Activated CD8-positive, alpha-beta T cell treated with anti-CD3 and anti-CD28 coated beads for 36 hours (primary cell): ENCODE measurements around the gene NEDD4L. TPM values are rescaled to one million over a fixed set of nuclear protein-coding genes. Genes with fewer than 3 reads are reported as not detected.

ENCODE experiments used
- ATAC-seq: fragments of 200-7000 bp; cut with Tn5 transposase; one replicate; pipeline ENCODE4 v1.10.0; 2021; ENCODE audit warnings: mild to moderate bottlenecking, moderate library complexity
- CTCF ChIA-PET: fragments of 350-600 bp; sonication (Branson Sonifier 250); formaldehyde crosslinking; loops from one replicate; lab custom pipeline; 2021; ENCODE audit warnings: antibody characterized with exemption; lab: Charles Lee
- POLR2A ChIA-PET: fragments of 350-600 bp; sonication (Branson Sonifier 250); formaldehyde crosslinking; loops from one replicate; lab custom pipeline; 2021; ENCODE audit warnings: antibody characterized with exemption; lab: Charles Lee
- DNase-seq: peaks from one replicate; pipeline ENCODE4 v3.0.0-alpha.2; 2020
- H3K27ac Mint-ChIP-seq: one replicate; pipeline ENCODE4 v1.8.0; 2021; ENCODE audit warnings: mild to moderate bottlenecking, mixed read lengths
- H3K27me3 Mint-ChIP-seq: one replicate; pipeline ENCODE4 v1.8.0; 2021; ENCODE audit warnings: mixed read lengths
- H3K36me3 Mint-ChIP-seq: one replicate; pipeline ENCODE4 v1.8.0; 2021; ENCODE audit warnings: low read depth, mixed read lengths
- H3K4me1 Mint-ChIP-seq: one replicate; pipeline ENCODE4 v1.8.0; 2021; ENCODE audit warnings: low read depth, mixed read lengths
- H3K4me3 Mint-ChIP-seq: one replicate; pipeline ENCODE4 v1.8.0; 2021; ENCODE audit warnings: mild to moderate bottlenecking, moderate library complexity, mixed read lengths
- H3K9me3 Mint-ChIP-seq: one replicate; pipeline ENCODE4 v1.8.0; 2021; ENCODE audit warnings: mixed read lengths
- intact Hi-C: fragments of 100-400 bp; cut with micrococcal nuclease; formaldehyde crosslinking; loops from one replicate; pipeline ENCODE4 v1.10.0; 2022
- total RNA-seq, 2 experiments: library from RNA; stranded (reverse); gene quantifications; one replicate each; pipeline ENCODE4 v1.2.3, GENCODE V29; 2021
- TF ChIP-seq, protein P1 (sequence below): fragments of 200-600 bp; IDR thresholded peaks from one replicate; pipeline ENCODE4 v1.8.0; 2022; ENCODE audit warnings: antibody characterized with exemption, mild to moderate bottlenecking

The NEDD4L gene
- total RNA-seq, 2 experiments from 2014 or later, result 7.5 to 8.5 TPM

DNA sequence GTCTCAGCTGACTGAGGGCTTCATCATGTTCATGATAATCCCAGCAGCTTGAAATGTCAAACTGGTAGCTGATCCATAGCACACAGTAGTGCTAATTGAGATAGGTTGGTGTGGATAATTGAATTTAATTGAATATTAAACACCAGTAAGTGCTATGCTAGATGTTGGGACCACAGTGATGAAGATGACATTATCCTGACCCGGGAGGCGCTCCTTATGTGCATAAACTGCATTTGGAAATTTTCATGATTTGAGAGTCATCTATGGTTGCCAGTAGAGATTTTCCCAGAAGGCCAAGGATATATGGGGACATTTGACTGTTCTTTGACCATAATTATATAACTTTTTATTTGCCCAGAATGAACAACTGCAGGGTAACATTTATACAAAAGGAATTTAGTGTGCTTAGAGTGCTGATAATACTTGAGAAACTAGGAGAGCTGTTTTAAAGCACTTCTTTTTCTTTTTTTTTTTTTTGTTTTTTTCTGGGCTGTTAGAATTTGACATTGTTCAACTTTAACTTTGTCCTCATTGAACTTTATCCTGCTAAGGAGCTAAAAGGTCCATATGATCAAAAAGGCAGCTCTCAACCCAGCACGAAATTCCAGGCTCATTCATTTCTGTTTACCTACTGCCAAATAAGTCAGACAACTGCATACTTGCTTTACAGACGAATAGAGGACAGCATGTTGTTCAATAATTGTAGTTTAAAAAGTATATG lies 242.8 kb downstream of the NEDD4L start:
- Mint-ChIP-seq H3K4me3 (no peak overlapping the region), H3K36me3 (no peaks in the 10 kb centered on the region), H3K9me3 (no peaks in the 10 kb centered on the region), H3K27ac (no peak overlapping the region), H3K27me3 (peaks cover 5% of the 10 kb centered on the region), H3K4me1 (no peaks in the 10 kb centered on the region)
- intact Hi-C loops, result no loop called here
- CTCF ChIA-PET, result no interaction called here
- DNase-seq, result no peak
- ATAC-seq, result no peak
- POLR2A ChIA-PET, result no interaction called here
- TF ChIP-seq, protein P1, sequence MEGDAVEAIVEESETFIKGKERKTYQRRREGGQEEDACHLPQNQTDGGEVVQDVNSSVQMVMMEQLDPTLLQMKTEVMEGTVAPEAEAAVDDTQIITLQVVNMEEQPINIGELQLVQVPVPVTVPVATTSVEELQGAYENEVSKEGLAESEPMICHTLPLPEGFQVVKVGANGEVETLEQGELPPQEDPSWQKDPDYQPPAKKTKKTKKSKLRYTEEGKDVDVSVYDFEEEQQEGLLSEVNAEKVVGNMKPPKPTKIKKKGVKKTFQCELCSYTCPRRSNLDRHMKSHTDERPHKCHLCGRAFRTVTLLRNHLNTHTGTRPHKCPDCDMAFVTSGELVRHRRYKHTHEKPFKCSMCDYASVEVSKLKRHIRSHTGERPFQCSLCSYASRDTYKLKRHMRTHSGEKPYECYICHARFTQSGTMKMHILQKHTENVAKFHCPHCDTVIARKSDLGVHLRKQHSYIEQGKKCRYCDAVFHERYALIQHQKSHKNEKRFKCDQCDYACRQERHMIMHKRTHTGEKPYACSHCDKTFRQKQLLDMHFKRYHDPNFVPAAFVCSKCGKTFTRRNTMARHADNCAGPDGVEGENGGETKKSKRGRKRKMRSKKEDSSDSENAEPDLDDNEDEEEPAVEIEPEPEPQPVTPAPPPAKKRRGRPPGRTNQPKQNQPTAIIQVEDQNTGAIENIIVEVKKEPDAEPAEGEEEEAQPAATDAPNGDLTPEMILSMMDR, result no peak

DNA sequence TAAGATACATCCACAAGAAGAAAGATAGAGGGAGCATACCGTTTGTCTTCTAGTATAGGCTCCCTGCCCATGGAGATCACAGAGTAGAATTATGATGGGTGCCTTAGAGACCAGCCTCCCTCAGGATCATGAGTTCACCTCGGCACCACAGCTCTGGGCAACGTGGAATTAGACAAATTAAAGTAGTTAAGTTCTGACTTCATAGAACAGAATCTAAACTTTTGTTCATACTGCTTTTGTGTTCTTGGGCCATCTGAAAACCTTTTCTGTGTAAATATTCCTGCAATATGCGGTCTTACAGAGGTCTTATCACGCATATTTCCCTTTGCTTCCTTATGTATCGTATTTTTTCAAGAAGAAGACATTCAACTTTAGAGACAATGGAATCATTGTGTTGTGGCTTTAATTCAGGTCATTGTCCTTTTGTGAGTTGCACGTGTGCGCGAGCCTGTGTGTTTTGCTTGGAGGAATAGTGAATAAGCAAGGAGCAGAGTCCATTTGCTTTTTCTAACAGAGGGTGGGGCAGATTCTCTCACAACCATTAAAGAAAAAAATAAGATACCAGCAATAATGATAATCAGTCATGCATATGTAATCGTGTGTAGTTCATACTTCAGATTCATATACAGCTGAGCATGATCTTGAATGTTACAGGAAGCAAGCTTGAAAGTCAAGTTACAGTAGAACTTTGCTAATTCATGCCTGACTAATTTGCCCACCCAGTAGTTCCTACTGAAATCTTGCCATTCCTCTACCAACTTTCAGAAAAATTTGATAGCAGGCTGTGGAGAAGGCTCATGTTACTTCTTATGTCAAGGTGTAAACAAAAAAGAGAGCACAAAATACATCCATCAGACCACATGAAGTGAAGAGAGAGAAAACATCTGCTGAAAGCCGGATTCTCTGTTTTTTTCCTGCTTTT lies 243.6 kb downstream of the NEDD4L start:
- intact Hi-C loops, result no loop called here
- no peaks in the 10 kb centered on the region for H3K4me1 Mint-ChIP-seq
- peaks cover 5% of the 10 kb centered on the region for H3K27me3 Mint-ChIP-seq
- DNase-seq, result no peak
- no peak overlapping the region for H3K4me3 Mint-ChIP-seq
- ATAC-seq, result no peak
- ChIA-PET POLR2A (no interaction called here), CTCF (no interaction called here)
- no peaks in the 10 kb centered on the region for H3K9me3 Mint-ChIP-seq
- no peak overlapping the region for H3K27ac Mint-ChIP-seq
- TF ChIP-seq, protein P1, result no peak
- no peaks in the 10 kb centered on the region for H3K36me3 Mint-ChIP-seq

DNA sequence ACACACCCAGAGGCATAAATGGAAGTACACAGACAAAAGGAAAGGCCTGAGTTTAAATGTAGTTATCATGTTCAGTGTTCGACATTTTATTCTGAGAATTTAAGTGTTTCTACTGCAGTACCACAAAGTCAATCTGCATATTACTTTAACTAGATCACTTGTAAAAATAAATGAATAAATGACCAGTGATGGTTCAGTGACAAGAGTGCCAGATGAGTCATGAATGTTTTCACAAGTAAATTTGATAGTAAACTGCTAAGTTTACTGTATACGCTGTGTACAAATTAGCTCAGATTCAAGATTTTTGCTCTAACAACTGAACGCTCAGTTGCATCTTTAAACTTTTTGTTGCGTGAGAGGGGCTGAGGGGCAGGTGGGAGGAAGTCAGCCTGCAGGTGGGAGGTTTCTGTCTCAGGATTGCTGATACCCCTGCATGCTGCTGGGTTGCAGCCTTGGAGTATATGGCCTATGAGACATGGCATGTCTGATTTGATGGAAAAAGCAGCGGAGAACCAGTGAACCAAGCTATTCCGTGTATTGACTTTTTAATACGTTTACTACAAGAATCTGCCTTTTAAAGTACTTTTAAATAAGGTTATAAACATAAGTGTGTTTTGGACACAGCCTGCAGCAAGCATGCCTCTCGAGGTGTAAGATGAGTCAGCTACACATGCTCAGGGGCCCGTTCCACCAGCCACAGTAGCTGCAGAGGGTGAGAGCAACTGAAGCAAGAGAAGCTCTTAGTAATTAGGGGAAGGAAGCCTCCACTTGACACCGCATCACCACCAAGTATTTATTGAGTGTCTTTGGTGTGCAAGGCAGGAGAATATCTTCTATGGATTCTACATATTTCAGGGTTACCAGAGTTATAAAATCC lies 245.1 kb downstream of the NEDD4L start:
- H3K4me1 Mint-ChIP-seq, result no peaks in the 10 kb centered on the region
- POLR2A ChIA-PET, result no interaction called here
- H3K27me3 Mint-ChIP-seq, result peaks cover 4% of the 10 kb centered on the region
- H3K4me3 Mint-ChIP-seq, result no peak overlapping the region
- ATAC-seq (no peak), DNase-seq (peak; percentile 26)
- CTCF ChIA-PET, result interaction anchor here (0.6 kb wide), 1 partner anchor 1285 kb away, joined by 4 read pairs; no protein-coding TSS in a partner anchor
- H3K9me3 Mint-ChIP-seq, result no peaks in the 10 kb centered on the region
- TF ChIP-seq, protein P1, result no peak
- H3K36me3 Mint-ChIP-seq, result no peaks in the 10 kb centered on the region
- no peak overlapping the region for H3K27ac Mint-ChIP-seq
- intact Hi-C loops, result no loop called here

DNA sequence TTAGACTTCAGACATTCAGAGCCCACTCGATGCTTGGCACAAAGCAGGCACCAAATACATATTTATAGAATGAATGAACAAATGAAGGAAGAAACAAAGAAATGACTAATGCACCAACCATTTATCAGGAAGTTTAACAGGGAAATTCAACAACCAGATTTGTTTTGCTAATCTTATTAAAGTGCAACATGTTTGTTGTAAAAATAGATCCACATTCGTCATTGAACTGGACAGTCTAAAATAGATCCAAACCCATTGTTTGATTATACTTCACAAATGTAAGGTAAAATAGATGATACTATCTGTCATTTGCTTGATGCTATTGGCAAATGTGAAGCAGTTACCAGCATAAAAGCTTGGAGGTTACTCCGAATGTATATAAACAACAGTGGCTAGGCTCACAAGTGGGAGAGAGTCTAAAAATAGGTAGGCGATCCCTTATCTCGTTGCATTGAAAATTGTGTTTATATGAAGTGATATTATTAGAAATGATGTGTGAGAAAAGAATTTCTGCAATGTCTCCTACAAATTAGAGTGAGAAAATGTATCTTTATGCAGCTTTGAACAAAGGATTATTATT lies 246.2 kb downstream of the NEDD4L start:
- ChIA-PET CTCF (no interaction called here), POLR2A (no interaction called here)
- TF ChIP-seq, protein P1, result no peak
- Mint-ChIP-seq H3K4me1 (no peaks in the 10 kb centered on the region), H3K4me3 (no peak overlapping the region), H3K27me3 (peaks cover 3% of the 10 kb centered on the region), H3K36me3 (no peaks in the 10 kb centered on the region), H3K9me3 (no peaks in the 10 kb centered on the region), H3K27ac (no peak overlapping the region)
- no peak for ATAC-seq
- intact Hi-C loops, result no loop called here
- DNase-seq, result no peak
